ENCODE measurements around the gene HESX1.

HESX1 gene

GRCh38 chr3:57169872-57170623 is 29.7 kb downstream of the HESX1 start:
- DNase-seq (ENCODE audit: low spot score) = peak; percentile 64
- peak; percentile 89 for TF ChIP-seq CTCF (conservative IDR thresholded peaks at IDR 0.05; ENCODE audit: low read depth)
- no peak overlapping the region for H3K27ac ChIP-seq
- ChIA-PET CTCF (interaction anchor here (0.6 to 2.0 kb wide), 9 partner anchors 9 to 812 kb away, joined by 3 to 5 read pairs (median 3); no protein-coding TSS in a partner anchor), POLR2A (ENCODE audit: low non-redundant PET) (no interaction called here)

- DNase-seq (ENCODE audit: low spot score) = no peak
- TF ChIP-seq CTCF (conservative IDR thresholded peaks at IDR 0.05; ENCODE audit: low read depth) = no peak
- CTCF ChIA-PET = interaction anchor here (0.6 to 2.0 kb wide), 3 partner anchors 10 to 1540 kb away, joined by 3 to 4 read pairs (median 3); no protein-coding TSS in a partner anchor
- POLR2A ChIA-PET (ENCODE audit: low non-redundant PET) = no interaction called here
- no peak overlapping the region for H3K27ac ChIP-seq
Measured at GRCh38 chr3:57169108-57169507, 30.7 kb downstream of the HESX1 start.

- ChIA-PET CTCF (no interaction called here), POLR2A (ENCODE audit: low non-redundant PET) (no interaction called here)
- H3K27ac ChIP-seq = no peak overlapping the region
- TF ChIP-seq CTCF (conservative IDR thresholded peaks at IDR 0.05; ENCODE audit: low read depth) = no peak
- no peak for DNase-seq (ENCODE audit: low spot score)
Measured at GRCh38 chr3:57168151-57168550, 31.6 kb downstream of the HESX1 start.

- ChIA-PET CTCF (no interaction called here), POLR2A (ENCODE audit: low non-redundant PET) (no interaction called here)
- no peak for TF ChIP-seq CTCF (conservative IDR thresholded peaks at IDR 0.05; ENCODE audit: low read depth)
Measured at GRCh38 chr3:57166660-57167059, 33.1 kb downstream of the HESX1 start.

GRCh38 chr3:57165641-57166040 is 34.1 kb downstream of the HESX1 start:
- POLR2A ChIA-PET (ENCODE audit: low non-redundant PET) = no interaction called here
- DNase-seq (ENCODE audit: low spot score) = no peak

More at GRCh38 chr3:57166660-57167059, 33.1 kb downstream of the HESX1 start:
- DNase-seq (ENCODE audit: low spot score) = no peak
- H3K27ac ChIP-seq = no peak overlapping the region

More at GRCh38 chr3:57165641-57166040, 34.1 kb downstream of the HESX1 start:
- no peak overlapping the region for H3K27ac ChIP-seq
- CTCF ChIA-PET = no interaction called here
- no peak for TF ChIP-seq CTCF (conservative IDR thresholded peaks at IDR 0.05; ENCODE audit: low read depth)

Data from RWPE1 (cell line).